NCI-H510A (cell line): ENCODE results near the gene CYBB.

Source experiments
- DNase-seq: peaks from one replicate; lab custom pipeline; 2025; lab: John Stamatoyannopoulos, UW

Gene CYBB

DNA sequence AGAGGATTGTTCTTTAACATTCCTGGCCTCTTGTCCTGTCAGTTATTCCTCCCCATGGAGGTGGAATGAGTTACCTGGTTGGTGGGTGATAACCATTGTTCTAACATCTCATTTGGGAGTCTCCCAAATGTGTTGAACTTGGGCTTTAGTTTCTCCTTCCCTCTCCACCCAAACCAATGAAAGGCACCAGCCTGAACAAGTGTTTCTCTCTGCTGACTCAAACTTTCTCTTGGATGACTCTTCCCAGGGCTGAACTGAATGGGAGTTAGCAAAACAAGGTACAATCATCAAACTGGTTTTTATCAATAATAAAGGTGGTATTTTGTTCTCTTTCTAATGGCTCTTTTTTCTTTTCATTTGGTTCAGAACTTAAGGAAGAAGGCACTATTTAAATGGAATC lies 64.8 kb downstream of the CYBB start:
- DNase-seq = no peak

DNA sequence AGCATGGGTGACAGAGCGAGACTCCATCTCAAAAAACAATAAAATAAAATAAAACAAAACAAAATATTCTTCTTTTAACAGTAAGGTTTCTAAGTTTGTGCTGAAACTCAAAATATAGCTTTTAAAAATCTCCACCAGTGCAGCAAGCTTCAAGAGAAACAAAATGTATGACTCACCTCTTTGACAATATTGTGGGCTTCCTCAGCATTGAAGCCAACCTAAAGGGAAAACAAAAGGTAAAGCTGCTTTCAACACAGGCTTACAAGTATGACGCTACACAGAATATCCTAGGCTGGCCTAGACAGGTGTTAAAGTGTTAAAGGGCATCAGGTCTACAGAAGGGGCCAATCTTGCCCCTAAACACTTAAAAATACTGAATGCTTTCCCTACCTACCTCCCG lies 66.3 kb downstream of the CYBB start:
- DNase-seq = no peak

DNA sequence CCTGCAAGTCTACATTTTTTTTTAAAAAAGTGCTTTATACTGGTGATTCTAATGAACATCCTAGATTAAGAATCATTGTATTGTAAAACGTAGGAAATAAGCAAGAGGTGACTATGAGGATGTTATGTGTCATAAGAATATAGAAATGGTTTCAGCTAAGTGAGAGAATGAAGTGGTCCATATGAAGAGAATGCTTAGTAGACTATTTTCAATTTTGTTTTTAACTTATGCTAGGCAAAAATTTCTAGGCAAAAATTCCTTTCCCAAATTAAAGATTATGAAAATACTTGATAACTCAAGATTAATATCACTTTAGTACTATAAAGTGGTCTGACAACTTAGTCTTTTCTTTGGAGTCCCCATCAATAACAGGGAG lies 66.7 kb downstream of the CYBB start:
- no peak for DNase-seq

DNA sequence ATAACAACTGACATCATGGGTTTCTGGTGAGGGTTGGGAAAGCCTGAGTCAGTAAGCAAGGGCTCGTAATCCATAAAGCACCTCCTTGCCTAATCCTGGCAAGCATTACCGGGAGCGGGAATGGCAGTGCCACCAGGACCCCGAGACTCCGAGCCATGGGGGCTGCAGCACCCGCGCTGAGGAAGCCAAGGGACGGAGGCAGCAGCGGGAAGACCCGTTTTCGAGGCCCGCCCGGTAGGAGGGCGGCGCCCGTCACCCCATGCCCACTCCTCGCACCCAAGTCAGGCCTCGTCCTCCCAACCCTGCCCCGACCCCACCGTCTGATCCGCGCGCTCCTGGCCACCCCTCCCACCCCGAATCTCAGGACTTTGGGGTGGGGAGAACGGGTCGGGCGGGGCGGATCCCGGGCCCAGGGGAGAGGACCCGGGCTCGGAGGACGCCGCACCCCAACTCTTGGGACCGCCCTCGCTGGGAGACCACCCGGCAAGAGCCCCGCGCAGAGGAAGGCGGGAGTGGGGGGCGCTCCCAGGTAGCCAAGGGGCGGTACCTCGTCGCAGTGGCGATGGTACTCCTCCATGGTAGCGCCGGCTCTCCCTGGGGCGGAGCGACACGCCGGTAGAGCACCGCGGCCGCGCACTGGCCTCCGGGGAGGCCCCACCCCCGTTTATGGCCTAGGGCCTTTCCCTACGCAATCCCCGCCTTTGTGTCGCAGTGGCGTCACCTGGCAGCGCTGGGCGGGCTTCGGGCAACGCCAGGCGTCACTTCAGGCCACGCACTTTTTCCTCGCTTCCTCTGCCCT lies 67.3 kb downstream of the CYBB start, which contains the start of gene DYNLT3:
Gene DYNLT3 (minus strand): TSS at position 638 of the 799 bp plus-strand sequence. CDS start 61 bp downstream, at position 577.
- peak; percentile 81 for DNase-seq

DNA sequence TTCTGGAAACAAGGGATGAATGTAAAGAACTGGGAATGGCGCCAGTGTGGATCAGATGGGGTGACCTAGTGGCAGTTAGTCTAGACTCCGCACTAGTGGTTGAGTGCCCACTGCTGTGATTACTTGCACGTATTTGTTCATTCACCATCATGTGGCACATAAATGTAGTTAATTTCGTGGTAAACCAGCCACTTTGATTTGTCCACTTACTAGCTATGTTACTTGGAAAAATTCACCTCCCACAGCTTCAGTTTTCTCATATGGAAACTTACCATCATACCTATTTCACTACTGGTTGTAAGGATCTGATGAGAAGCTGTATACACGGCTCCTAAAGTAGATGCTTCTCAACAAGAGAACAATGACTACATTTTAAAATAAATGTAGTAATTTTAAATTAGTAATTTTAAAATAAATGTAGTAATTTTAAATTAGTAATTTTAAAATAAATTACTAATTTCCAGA lies 67.9 kb downstream of the CYBB start:
- DNase-seq = no peak

DNA sequence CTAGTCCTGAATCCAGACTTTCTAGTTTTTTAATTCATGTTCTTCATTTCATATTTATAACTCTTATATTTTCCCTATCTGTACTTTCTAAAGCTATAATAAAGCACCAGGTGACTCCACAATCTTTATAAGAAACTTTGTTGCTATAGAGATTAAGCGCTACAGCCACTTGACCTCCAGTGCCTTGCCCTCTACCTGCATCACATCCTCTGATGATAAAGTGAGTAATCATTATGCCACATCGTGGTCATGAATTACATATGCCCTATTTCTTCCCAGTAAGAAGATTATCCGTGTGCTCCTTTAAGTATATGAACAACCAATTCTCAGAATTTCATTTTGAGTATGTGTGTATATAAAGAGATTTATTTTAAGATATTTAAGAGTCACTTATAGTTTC lies 74.3 kb downstream of the CYBB start:
- DNase-seq = no peak

DNA sequence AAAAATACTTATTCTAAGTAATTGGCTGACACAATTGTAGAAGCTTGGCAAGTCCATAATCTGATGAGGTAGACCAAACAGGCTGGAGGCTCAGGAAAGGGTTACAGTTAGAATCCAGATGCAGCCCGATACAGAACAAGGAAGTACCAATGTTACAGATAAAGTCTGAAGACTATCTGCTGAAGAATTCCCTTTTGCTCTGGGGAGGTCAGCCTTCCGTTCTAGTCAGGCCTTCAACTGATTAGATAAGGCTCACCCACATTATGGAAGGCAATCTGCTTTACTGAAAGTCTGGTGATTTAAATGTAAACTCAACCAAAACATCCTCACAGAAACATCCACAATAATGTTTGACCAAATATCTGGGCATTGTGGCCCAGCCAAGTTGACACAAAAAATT lies 74.9 kb downstream of the CYBB start:
- DNase-seq = no peak

GRCh38 chrX:37860721-37861120 lies 80.9 kb downstream of the CYBB start:
- DNase-seq = no peak

GRCh38 chrX:37862851-37863250 lies 83.0 kb downstream of the CYBB start:
- DNase-seq = no peak
